ENCODE measurements around the gene RMI1. TPM values are rescaled to one million over a fixed set of nuclear protein-coding genes. Genes with fewer than 3 reads are reported as not detected.

RMI1 gene
- total and polyA plus RNA-seq, 2 of the 8 experiments (the other 6 are each of a cell fraction or from before 2014, with no cell fraction given): 3.0 to 34.1 TPM

- TF ChIP-seq KDM4A (IDR thresholded peaks at IDR 0.05; ENCODE audit: low read depth, low read length, severe bottlenecking): no peak
- no peak for TF ChIP-seq NRF1 (IDR thresholded peaks at IDR 0.05; ENCODE audit: low read depth, low read length)
- no peak for TF ChIP-seq RAD21 (IDR thresholded peaks at IDR 0.05 in 1 of 2, conservative IDR thresholded peaks at IDR 0.05 in 1 of 2; ENCODE audit: low read depth in 2 of 2, low read length in 2 of 2)
- TF ChIP-seq SP2 (IDR thresholded peaks at IDR 0.05; ENCODE audit: low read length): no peak
- peak; percentile 85 for TF ChIP-seq POLR2AphosphoS5 (IDR thresholded peaks at IDR 0.05; ENCODE audit: low read depth, low read length)
- TF ChIP-seq BACH1 (IDR thresholded peaks at IDR 0.05; ENCODE audit: low read length): no peak
- TF ChIP-seq KDM5A (IDR thresholded peaks at IDR 0.05; ENCODE audit: low read length): no peak
- TF ChIP-seq CTBP2 (IDR thresholded peaks at IDR 0.05; ENCODE audit: borderline replicate concordance, insufficient read depth, insufficient read length, low read length): no peak
- TF ChIP-seq SIRT6 (IDR thresholded peaks at IDR 0.05; ENCODE audit: low read length): no peak
- TF ChIP-seq E2F6 (IDR thresholded peaks at IDR 0.05): no peak
- no peak for TF ChIP-seq NANOG (IDR thresholded peaks at IDR 0.05; ENCODE audit: insufficient read depth, low read depth, low read length, poor library complexity, severe bottlenecking)
- TF ChIP-seq TEAD4 (IDR thresholded peaks at IDR 0.05; ENCODE audit: low read depth, low read length): no peak
- TF ChIP-seq SRF (IDR thresholded peaks at IDR 0.05; ENCODE audit: low read depth, low read length): no peak
- no peak for TF ChIP-seq GABPA (IDR thresholded peaks at IDR 0.05; ENCODE audit: borderline replicate concordance, insufficient read depth, low read length)
- TF ChIP-seq TAF7 (optimal IDR thresholded peaks at IDR 0.05; ENCODE audit: borderline replicate concordance, low read depth, low read length): no peak
- no peak for TF ChIP-seq HDAC2 (IDR thresholded peaks at IDR 0.05; ENCODE audit: borderline replicate concordance in 1 of 2, low read depth in 2 of 2, low read length in 2 of 2)
- no peak for TF ChIP-seq POU5F1 (IDR thresholded peaks at IDR 0.05; ENCODE audit: low read depth, low read length)
- no peak for TF ChIP-seq ATF3 (IDR thresholded peaks at IDR 0.05; ENCODE audit: insufficient read depth, low read depth, low read length)
- no peak for TF ChIP-seq BRCA1 (IDR thresholded peaks at IDR 0.05; ENCODE audit: low read depth, low read length)
These were observed 1.4 kb upstream of the RMI1 start (continued) for GRCh38 chr9:83978992-83979811.
